ENCODE data around the gene SBF1. TPM values are rescaled to one million over a fixed set of nuclear protein-coding genes. Genes with fewer than 3 reads are reported as not detected.

Gene SBF1
- total and polyA plus RNA-seq, 2 of the 13 experiments (the other 11 are each of a cell fraction or from before 2014, with no cell fraction given): 31.7 to 40.9 TPM

DNA sequence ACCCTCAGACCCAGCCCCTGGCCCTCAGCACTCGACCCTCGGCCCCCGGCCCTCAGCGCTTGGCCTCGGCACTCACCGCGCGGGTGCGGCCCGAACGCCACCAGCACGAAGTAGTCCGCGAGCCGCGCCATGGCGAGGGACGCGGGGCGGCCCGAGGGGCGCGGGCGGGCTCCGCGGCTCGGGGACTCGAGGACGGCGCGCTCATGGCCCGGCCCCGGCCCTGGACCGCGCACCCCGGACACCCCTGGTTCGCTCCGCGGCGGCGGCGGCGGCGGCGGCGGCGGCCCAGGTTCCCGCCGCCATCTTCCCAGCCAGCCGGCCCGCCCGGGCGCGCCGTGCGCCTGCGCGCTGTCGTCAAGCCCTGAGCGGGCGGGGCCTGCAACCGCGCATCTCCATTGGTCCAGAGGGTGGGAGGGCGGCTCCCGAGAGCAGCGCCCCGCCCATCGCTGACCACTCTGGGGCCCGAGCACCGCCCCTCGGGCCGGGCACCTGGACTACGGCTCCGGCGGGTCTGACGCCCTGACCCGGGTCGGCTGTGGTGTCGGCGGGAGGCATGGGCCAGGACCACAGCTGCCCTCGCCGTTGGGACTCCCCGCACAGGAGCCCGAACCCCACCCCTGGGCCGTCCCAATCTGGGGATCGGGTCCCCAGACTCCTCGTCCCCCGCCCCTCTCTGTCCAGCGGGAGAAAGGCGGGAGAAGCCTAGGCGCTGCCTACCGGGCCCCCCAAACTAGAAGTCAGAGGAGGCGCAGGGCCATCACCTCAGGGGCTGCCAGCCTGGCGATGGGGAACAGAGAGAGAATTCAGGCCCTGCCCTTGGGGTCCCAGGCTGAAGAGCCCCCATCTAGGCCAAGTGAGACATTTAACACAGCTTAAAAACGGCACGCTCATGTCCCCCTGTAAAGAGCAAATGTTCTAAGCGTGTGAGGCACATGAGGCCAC lies at the start of gene SBF1 (continued):
- TF ChIP-seq, protein P1, sequence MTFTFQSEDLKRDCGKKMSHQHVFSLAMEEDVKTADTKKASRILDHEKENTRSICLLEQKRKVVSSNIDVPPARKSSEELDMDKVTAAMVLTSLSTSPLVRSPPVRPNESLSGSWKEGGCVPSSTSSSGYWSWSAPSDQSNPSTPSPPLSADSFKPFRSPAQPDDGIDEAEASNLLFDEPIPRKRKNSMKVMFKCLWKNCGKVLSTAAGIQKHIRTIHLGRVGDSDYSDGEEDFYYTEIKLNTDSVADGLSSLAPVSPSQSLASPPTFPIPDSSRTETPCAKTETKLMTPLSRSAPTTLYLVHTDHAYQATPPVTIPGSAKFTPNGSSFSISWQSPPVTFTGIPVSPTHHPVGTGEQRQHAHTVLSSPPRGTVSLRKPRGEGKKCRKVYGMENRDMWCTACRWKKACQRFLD (CRISPR knock-in tag; IDR thresholded peaks at IDR 0.05; ENCODE audit: borderline replicate concordance): no peak
- TF ChIP-seq POLR2AphosphoS5 (IDR thresholded peaks at IDR 0.05; ENCODE audit: low read depth, low read length) (peak; percentile 67), ZFP90 (CRISPR knock-in tag; IDR thresholded peaks at IDR 0.05; ENCODE audit: borderline replicate concordance) (no peak), GATA4 (IDR thresholded peaks at IDR 0.05; ENCODE audit: borderline replicate concordance, low read depth) (peak; percentile 52; the same call in 1 of the 2 replicates), ZNF83 (CRISPR knock-in tag; IDR thresholded peaks at IDR 0.05; ENCODE audit: borderline replicate concordance) (no peak), CHD2 (IDR thresholded peaks at IDR 0.05; ENCODE audit: low read depth, low read length) (no peak), ZMAT3 (CRISPR knock-in tag; conservative IDR thresholded peaks at IDR 0.05) (no peak), HDAC6 (IDR thresholded peaks at IDR 0.05; ENCODE audit: low read depth, low read length) (no peak), ZNF441 (CRISPR knock-in tag; IDR thresholded peaks at IDR 0.05; ENCODE audit: borderline replicate concordance) (no peak), MIER3 (CRISPR knock-in tag; IDR thresholded peaks at IDR 0.05; ENCODE audit: borderline replicate concordance) (peak; percentile 36; the same call in 1 of the 2 replicates), SMAD1 (CRISPR knock-in tag; IDR thresholded peaks at IDR 0.05; ENCODE audit: borderline replicate concordance, low read depth) (peak; percentile 34; the same call in 1 of the 2 replicates)
- TF ChIP-seq, protein P2, sequence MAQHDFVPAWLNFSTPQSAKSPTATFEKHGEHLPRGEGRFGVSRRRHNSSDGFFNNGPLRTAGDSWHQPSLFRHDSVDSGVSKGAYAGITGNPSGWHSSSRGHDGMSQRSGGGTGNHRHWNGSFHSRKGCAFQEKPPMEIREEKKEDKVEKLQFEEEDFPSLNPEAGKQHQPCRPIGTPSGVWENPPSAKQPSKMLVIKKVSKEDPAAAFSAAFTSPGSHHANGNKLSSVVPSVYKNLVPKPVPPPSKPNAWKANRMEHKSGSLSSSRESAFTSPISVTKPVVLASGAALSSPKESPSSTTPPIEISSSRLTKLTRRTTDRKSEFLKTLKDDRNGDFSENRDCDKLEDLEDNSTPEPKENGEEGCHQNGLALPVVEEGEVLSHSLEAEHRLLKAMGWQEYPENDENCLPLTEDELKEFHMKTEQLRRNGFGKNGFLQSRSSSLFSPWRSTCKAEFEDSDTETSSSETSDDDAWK (CRISPR knock-in tag; IDR thresholded peaks at IDR 0.05): no peak
- TF ChIP-seq, protein P3, sequence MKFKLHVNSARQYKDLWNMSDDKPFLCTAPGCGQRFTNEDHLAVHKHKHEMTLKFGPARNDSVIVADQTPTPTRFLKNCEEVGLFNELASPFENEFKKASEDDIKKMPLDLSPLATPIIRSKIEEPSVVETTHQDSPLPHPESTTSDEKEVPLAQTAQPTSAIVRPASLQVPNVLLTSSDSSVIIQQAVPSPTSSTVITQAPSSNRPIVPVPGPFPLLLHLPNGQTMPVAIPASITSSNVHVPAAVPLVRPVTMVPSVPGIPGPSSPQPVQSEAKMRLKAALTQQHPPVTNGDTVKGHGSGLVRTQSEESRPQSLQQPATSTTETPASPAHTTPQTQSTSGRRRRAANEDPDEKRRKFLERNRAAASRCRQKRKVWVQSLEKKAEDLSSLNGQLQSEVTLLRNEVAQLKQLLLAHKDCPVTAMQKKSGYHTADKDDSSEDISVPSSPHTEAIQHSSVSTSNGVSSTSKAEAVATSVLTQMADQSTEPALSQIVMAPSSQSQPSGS (CRISPR knock-in tag; IDR thresholded peaks at IDR 0.05): no peak
- TF ChIP-seq, protein P4, sequence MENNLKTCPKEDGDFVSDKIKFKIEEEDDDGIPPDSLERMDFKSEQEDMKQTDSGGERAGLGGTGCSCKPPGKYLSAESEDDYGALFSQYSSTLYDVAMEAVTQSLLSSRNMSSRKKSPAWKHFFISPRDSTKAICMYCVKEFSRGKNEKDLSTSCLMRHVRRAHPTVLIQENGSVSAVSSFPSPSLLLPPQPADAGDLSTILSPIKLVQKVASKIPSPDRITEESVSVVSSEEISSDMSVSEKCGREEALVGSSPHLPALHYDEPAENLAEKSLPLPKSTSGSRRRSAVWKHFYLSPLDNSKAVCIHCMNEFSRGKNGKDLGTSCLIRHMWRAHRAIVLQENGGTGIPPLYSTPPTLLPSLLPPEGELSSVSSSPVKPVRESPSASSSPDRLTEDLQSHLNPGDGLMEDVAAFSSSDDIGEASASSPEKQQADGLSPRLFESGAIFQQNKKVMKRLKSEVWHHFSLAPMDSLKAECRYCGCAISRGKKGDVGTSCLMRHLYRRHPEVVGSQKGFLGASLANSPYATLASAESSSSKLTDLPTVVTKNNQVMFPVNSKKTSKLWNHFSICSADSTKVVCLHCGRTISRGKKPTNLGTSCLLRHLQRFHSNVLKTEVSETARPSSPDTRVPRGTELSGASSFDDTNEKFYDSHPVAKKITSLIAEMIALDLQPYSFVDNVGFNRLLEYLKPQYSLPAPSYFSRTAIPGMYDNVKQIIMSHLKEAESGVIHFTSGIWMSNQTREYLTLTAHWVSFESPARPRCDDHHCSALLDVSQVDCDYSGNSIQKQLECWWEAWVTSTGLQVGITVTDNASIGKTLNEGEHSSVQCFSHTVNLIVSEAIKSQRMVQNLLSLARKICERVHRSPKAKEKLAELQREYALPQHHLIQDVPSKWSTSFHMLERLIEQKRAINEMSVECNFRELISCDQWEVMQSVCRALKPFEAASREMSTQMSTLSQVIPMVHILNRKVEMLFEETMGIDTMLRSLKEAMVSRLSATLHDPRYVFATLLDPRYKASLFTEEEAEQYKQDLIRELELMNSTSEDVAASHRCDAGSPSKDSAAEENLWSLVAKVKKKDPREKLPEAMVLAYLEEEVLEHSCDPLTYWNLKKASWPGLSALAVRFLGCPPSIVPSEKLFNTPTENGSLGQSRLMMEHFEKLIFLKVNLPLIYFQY (CRISPR knock-in tag; IDR thresholded peaks at IDR 0.05; ENCODE audit: borderline replicate concordance): peak; percentile 90; the same call in 1 of the 2 replicates
- TF ChIP-seq, protein P5, sequence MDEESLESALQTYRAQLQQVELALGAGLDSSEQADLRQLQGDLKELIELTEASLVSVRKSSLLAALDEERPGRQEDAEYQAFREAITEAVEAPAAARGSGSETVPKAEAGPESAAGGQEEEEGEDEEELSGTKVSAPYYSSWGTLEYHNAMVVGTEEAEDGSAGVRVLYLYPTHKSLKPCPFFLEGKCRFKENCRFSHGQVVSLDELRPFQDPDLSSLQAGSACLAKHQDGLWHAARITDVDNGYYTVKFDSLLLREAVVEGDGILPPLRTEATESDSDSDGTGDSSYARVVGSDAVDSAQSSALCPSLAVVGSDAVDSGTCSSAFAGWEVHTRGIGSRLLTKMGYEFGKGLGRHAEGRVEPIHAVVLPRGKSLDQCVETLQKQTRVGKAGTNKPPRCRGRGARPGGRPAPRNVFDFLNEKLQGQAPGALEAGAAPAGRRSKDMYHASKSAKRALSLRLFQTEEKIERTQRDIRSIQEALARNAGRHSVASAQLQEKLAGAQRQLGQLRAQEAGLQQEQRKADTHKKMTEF (CRISPR knock-in tag; IDR thresholded peaks at IDR 0.05): peak; percentile 51; the same call in 1 of the 2 replicates
- TF ChIP-seq, protein P6, sequence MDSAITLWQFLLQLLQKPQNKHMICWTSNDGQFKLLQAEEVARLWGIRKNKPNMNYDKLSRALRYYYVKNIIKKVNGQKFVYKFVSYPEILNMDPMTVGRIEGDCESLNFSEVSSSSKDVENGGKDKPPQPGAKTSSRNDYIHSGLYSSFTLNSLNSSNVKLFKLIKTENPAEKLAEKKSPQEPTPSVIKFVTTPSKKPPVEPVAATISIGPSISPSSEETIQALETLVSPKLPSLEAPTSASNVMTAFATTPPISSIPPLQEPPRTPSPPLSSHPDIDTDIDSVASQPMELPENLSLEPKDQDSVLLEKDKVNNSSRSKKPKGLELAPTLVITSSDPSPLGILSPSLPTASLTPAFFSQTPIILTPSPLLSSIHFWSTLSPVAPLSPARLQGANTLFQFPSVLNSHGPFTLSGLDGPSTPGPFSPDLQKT (CRISPR knock-in tag; IDR thresholded peaks at IDR 0.05; ENCODE audit: borderline replicate concordance): no peak

Measured in HepG2 (cell line).